K562 (cell line): ENCODE data around the gene PRICKLE3. TPM values are rescaled to one million over a fixed set of nuclear protein-coding genes. Genes with fewer than 3 reads are reported as not detected.

Source experiments
- ARID1B ChIP-seq: fragments of 450-650 bp; IDR thresholded peaks from 2 replicates; pipeline ENCODE4 v1.6.1; 2016; ENCODE audit warnings: antibody characterized with exemption, mild to moderate bottlenecking, inconsistent platforms
- BCOR ChIP-seq: fragments of 450-650 bp; IDR thresholded peaks from 2 replicates; pipeline ENCODE4 v1.6.1; 2016
- EGR1 ChIP-seq: fragments of 450-650 bp; conservative IDR thresholded peaks from 2 replicates; pipeline ENCODE4 v1.6.1; 2017; ENCODE audit warnings: mild to moderate bottlenecking
- EHMT2 ChIP-seq: fragments of 450-650 bp; IDR thresholded peaks from 2 replicates; pipeline ENCODE4 v1.6.1; 2018; ENCODE audit warnings: antibody characterized with exemption
- HLTF ChIP-seq: fragments of 450-650 bp; IDR thresholded peaks from 2 replicates; pipeline ENCODE4 v1.6.1; 2016
- HOXB6 ChIP-seq: fragments of 250-450 bp; sonication (Bioruptor Pico); IDR thresholded peaks from 2 replicates; pipeline ENCODE4 v1.5.1; 2022; ENCODE audit warnings: mild to moderate bottlenecking, borderline replicate concordance
- NFE2 ChIP-seq: IDR thresholded peaks from 2 replicates; pipeline ENCODE4 v1.6.1; 2014; ENCODE audit warnings: antibody characterized with exemption, low read depth
- NFIC ChIP-seq: fragments of 450-650 bp; IDR thresholded peaks from 2 replicates; pipeline ENCODE4 v1.6.1; 2017; ENCODE audit warnings: mild to moderate bottlenecking, inconsistent platforms
- POLR2G ChIP-seq: fragments of 200-400 bp; formaldehyde crosslinking; IDR thresholded peaks from 2 replicates; pipeline ENCODE4 v1.6.1; 2017; ENCODE audit warnings: low read depth, mild to moderate bottlenecking, antibody characterized with exemption, low read length, moderate library complexity
- SAP30 ChIP-seq: fragments of 200-600 bp; sonication (generic); IDR thresholded peaks from 2 replicates; pipeline ENCODE4 v1.6.1; 2012; ENCODE audit warnings: borderline replicate concordance, low read depth, mild to moderate bottlenecking, moderate library complexity, low read length, control low read depth, inconsistent platforms; ENCODE audit not compliant: insufficient read depth, poor library complexity, severe bottlenecking
- SREBF1 ChIP-seq: fragments of 150-350 bp; IDR thresholded peaks from 2 replicates; pipeline ENCODE4 v1.6.1; 2014; ENCODE audit warnings: antibody characterized with exemption, low read depth, low read length, borderline replicate concordance
- USF2 ChIP-seq: sonication (generic); formaldehyde crosslinking; IDR thresholded peaks from 2 replicates; pipeline ENCODE4 v1.5.0; 2020; ENCODE audit warnings: missing genetic modification reagents
- ZBTB2 ChIP-seq: fragments of 450-650 bp; IDR thresholded peaks from 2 replicates; pipeline ENCODE4 v1.6.1; 2016; ENCODE audit warnings: antibody characterized with exemption
- ZBTB26 ChIP-seq: fragments of 450-650 bp; formaldehyde crosslinking; IDR thresholded peaks from 2 replicates; pipeline ENCODE4 v1.4.0; 2022; ENCODE audit warnings: missing genetic modification characterization
- ZC3H11A ChIP-seq: IDR thresholded peaks from 2 replicates; pipeline ENCODE4 v1.6.1; 2012; ENCODE audit warnings: low read depth, low read length, improper control_type of control experiment
- ZNF282 ChIP-seq: sonication (generic); formaldehyde crosslinking; IDR thresholded peaks from 2 replicates; pipeline ENCODE4 v1.8.1; 2023; ENCODE audit warnings: missing genetic modification reagents
- ZNF395 ChIP-seq: fragments of 200-800 bp; sonication (Bioruptor generic); IDR thresholded peaks from 2 replicates; pipeline ENCODE4 v1.6.1; 2017; ENCODE audit warnings: missing genetic modification characterization, missing compliant biosample characterization
- ZNF766 ChIP-seq: fragments of 200-800 bp; sonication (Bioruptor generic); conservative IDR thresholded peaks from 2 replicates; pipeline ENCODE4 v1.6.1; 2016; ENCODE audit warnings: missing genetic modification characterization, missing compliant biosample characterization
- polyA plus RNA-seq, 8 experiments: library from polyadenylated mRNA; depleted of rRNA in 4 of 8; stranded (reverse) in 5 of 8; unstranded in 3 of 8; fragments of >200 nt; fragmentation: Nextera tagmentation in 2 of 8; fragmentation: Illumina TruSeq in 1 of 8; extraction: Ambion mirVana in 2 of 8; extraction: Trizol in 1 of 8; gene quantifications; 2 replicates each; pipeline versions ENCODE4 v1.2.1 to v1.2.3, GENCODE V29; 2011 to 2014; ENCODE audit warnings: inconsistent platforms in 1 of 8, missing spikeins in 1 of 8
- total RNA-seq, 7 experiments: library from RNA; depleted of rRNA in 6 of 7; stranded (reverse); fragments of >200 nt in 6 of 7; fragmentation: Illumina TruSeq in 2 of 7; extraction: Trizol in 2 of 7; gene quantifications; 2 replicates each; pipeline versions ENCODE4 v1.2.1 to v1.2.3, GENCODE V29; 2011 to 2021; ENCODE audit warnings: low replicate concordance in 1 of 7

The PRICKLE3 gene
- total and polyA plus RNA-seq, 9 of the 15 experiments (the other 6 are each of a cell fraction or from before 2014, with no cell fraction given), result 1.1 to 44.3 (median 14.0) TPM

GRCh38 chrX:49184294-49185281, 1.6 kb downstream of the PRICKLE3 start (continued):
- TF ChIP-seq ZBTB26 (CRISPR knock-in tag) (no peak), ARID1B (no peak), HOXB6 (CRISPR knock-in tag) (no peak), EGR1 (no peak), SREBF1 (no peak), POLR2G (peak; percentile 78), ZC3H11A (no peak), ZBTB2 (no peak), BCOR (no peak), ZNF282 (CRISPR knock-in tag) (no peak), NFIC (no peak), ZNF395 (CRISPR knock-in tag) (no peak), HLTF (no peak), EHMT2 (no peak), SAP30 (no peak), NFE2 (no peak), USF2 (CRISPR knock-in tag) (no peak), ZNF766 (CRISPR knock-in tag) (no peak)
